Parathyroid adenoma (tissue), 2 donors: ENCODE results near the gene NIP7.

Source experiments
- H2AFZ ChIP-seq: fragments of 300-600 bp; sonication (generic); one replicate; pipeline ENCODE4 v1.7.0; 2017; ENCODE audit warnings: antibody characterized with exemption, mild to moderate bottlenecking
- H3K27ac ChIP-seq: fragments of 300-600 bp; sonication (generic); one replicate; pipeline ENCODE4 v1.7.0; 2017
- H3K27me3 ChIP-seq: fragments of 300-600 bp; sonication (generic); one replicate; pipeline ENCODE4 v1.7.0; 2017; ENCODE audit warnings: low read length; ENCODE audit not compliant: control insufficient read depth, insufficient read depth
- H3K36me3 ChIP-seq: fragments of 300-600 bp; sonication (generic); one replicate; pipeline ENCODE4 v1.7.0; 2017; ENCODE audit warnings: low read length; ENCODE audit not compliant: control insufficient read depth, insufficient read depth
- H3K4me1 ChIP-seq: fragments of 300-600 bp; sonication (generic); one replicate; pipeline ENCODE4 v1.7.0; 2017; ENCODE audit warnings: control low read depth
- H3K4me2 ChIP-seq: fragments of 300-600 bp; sonication (generic); one replicate; pipeline ENCODE4 v1.7.0; 2017; ENCODE audit warnings: low read length
- H3K4me3 ChIP-seq: fragments of 300-600 bp; sonication (generic); one replicate; pipeline ENCODE4 v1.7.0; 2017; ENCODE audit warnings: low read depth, low read length
- H3K79me2 ChIP-seq: fragments of 300-600 bp; sonication (generic); one replicate; pipeline ENCODE4 v1.7.0; 2017; ENCODE audit warnings: control low read depth
- H3K9ac ChIP-seq: fragments of 300-600 bp; sonication (generic); one replicate; pipeline ENCODE4 v1.7.0; 2017; ENCODE audit warnings: mild to moderate bottlenecking
- H3K9me3 ChIP-seq: fragments of 300-600 bp; sonication (generic); one replicate; pipeline ENCODE4 v1.7.0; 2017; ENCODE audit warnings: low read length; ENCODE audit not compliant: control insufficient read depth
- CTCF ChIP-seq: fragments of 300-600 bp; sonication (generic); IDR thresholded peaks from one replicate; pipeline ENCODE4 v1.7.0; 2017; ENCODE audit warnings: antibody characterized with exemption, mild to moderate bottlenecking
- donor health status: primary hyperparathyroidism.

NIP7 gene

GRCh38 chr16:69316595-69317034, 23.0 kb upstream of the NIP7 start:
- H3K4me1 ChIP-seq = no peaks in the 10 kb centered on the region
- TF ChIP-seq CTCF = no peak
- no peak overlapping the region for H3K9ac ChIP-seq
- no peaks in the 10 kb centered on the region for H3K9me3 ChIP-seq
- H3K4me3 ChIP-seq = no peak overlapping the region
- H3K27me3 ChIP-seq = no peaks in the 10 kb centered on the region
- H3K27ac ChIP-seq = no peak overlapping the region
- no peaks in the 10 kb centered on the region for H3K36me3 ChIP-seq
- no peak overlapping the region for H3K4me2 ChIP-seq
- no peak overlapping the region for H2AFZ ChIP-seq
- H3K79me2 ChIP-seq = peaks cover 60% of the 10 kb centered on the region

- Histone ChIP-seq H2AFZ (no peak overlapping the region), H3K79me2 (peaks cover 55% of the 10 kb centered on the region), H3K27me3 (no peaks in the 10 kb centered on the region), H3K9ac (no peak overlapping the region), H3K27ac (no peak overlapping the region), H3K4me2 (no peak overlapping the region), H3K9me3 (no peaks in the 10 kb centered on the region), H3K36me3 (no peaks in the 10 kb centered on the region), H3K4me1 (no peaks in the 10 kb centered on the region), H3K4me3 (no peak overlapping the region)
- TF ChIP-seq CTCF = no peak
Observed at GRCh38 chr16:69318177-69318910, 21.2 kb upstream of the NIP7 start.

- no peak overlapping the region for H3K4me3 ChIP-seq
- H3K9ac ChIP-seq = no peak overlapping the region
- TF ChIP-seq CTCF = no peak
- H3K9me3 ChIP-seq = no peaks in the 10 kb centered on the region
- no peaks in the 10 kb centered on the region for H3K27me3 ChIP-seq
- H3K4me2 ChIP-seq = no peak overlapping the region
- no peaks in the 10 kb centered on the region for H3K4me1 ChIP-seq
- no peak overlapping the region for H3K27ac ChIP-seq
- H2AFZ ChIP-seq = no peak overlapping the region
- peaks cover 52% of the 10 kb centered on the region for H3K79me2 ChIP-seq
- no peaks in the 10 kb centered on the region for H3K36me3 ChIP-seq
Observed at GRCh38 chr16:69318911-69319289, 20.7 kb upstream of the NIP7 start.

- no peak overlapping the region for H3K27ac ChIP-seq
- no peaks in the 10 kb centered on the region for H3K27me3 ChIP-seq
- no peak overlapping the region for H3K4me2 ChIP-seq
- H3K79me2 ChIP-seq = peaks cover 47% of the 10 kb centered on the region
- no peaks in the 10 kb centered on the region for H3K36me3 ChIP-seq
- no peak overlapping the region for H3K4me3 ChIP-seq
- no peak for TF ChIP-seq CTCF
- no peak overlapping the region for H3K9ac ChIP-seq
- no peaks in the 10 kb centered on the region for H3K9me3 ChIP-seq
- H2AFZ ChIP-seq = no peak overlapping the region
- H3K4me1 ChIP-seq = peaks cover 3% of the 10 kb centered on the region
Observed at GRCh38 chr16:69319381-69319780, 20.2 kb upstream of the NIP7 start.
